ENCODE results near the gene STARD10. TPM values are rescaled to one million over a fixed set of nuclear protein-coding genes. Genes with fewer than 3 reads are reported as not detected.

STARD10 gene
- total RNA-seq, 1 donor from 2014 or later: 126 TPM

DNA sequence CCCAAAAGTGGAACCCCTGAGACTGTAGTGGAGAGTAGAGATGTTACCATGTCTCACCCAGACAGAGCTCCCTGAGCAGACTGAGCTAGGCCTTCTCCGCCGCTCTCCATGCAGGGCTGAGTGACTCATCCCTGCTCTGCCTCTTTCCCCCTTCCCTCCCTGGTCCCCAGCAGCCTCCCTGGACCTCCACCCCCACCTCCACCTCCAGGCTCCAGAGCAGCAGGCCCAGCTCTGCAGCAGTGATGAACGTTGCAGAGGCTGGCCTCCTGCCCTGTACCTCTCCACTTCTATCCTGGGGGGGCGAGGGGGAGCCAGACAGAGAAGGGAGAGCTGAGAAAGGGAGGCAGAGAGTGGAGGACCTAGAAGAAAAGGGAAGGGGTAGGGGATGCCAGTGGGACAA lies 22.3 kb downstream of the STARD10 start:
- Histone ChIP-seq H3K9me3 (no peaks in the 10 kb centered on the region), H3K27me3 (ENCODE audit: low read depth) (no peaks in the 10 kb centered on the region), H3K4me3 (no peak overlapping the region), H3K4me1 (peaks cover 7% of the 10 kb centered on the region), H3K27ac (no peak overlapping the region), H3K36me3 (no peaks in the 10 kb centered on the region)
- TF ChIP-seq, protein P1, sequence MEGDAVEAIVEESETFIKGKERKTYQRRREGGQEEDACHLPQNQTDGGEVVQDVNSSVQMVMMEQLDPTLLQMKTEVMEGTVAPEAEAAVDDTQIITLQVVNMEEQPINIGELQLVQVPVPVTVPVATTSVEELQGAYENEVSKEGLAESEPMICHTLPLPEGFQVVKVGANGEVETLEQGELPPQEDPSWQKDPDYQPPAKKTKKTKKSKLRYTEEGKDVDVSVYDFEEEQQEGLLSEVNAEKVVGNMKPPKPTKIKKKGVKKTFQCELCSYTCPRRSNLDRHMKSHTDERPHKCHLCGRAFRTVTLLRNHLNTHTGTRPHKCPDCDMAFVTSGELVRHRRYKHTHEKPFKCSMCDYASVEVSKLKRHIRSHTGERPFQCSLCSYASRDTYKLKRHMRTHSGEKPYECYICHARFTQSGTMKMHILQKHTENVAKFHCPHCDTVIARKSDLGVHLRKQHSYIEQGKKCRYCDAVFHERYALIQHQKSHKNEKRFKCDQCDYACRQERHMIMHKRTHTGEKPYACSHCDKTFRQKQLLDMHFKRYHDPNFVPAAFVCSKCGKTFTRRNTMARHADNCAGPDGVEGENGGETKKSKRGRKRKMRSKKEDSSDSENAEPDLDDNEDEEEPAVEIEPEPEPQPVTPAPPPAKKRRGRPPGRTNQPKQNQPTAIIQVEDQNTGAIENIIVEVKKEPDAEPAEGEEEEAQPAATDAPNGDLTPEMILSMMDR (IDR thresholded peaks at IDR 0.05): no peak
- ATAC-seq: no peak
- intact Hi-C loops (cut with DNase I): no loop called here
- DNase-seq: no peak

DNA sequence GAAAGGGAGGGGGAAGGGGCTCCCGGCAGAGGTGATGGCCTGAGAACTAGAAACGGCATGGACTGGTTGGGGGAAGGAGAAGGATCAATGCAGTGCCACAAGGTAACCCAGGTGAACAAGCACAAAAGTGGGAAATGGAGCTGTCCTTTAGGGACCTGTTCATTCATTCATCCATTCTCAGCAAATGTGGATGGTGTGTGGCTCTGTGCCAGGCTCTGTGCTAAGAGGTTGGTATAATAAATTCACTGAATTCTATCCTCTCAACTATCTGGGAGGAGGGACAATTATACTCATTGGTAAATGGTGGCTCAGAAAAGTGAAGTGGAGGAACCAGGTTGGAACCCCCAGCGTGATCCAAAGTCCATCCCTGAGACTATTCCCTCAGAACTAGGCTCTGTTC lies 23.0 kb downstream of the STARD10 start:
- H3K4me3 ChIP-seq: no peak overlapping the region
- DNase-seq (no peak), ATAC-seq (no peak)
- no peaks in the 10 kb centered on the region for H3K27me3 ChIP-seq (ENCODE audit: low read depth)
- no peaks in the 10 kb centered on the region for H3K9me3 ChIP-seq
- no peaks in the 10 kb centered on the region for H3K4me1 ChIP-seq
- H3K36me3 ChIP-seq: no peaks in the 10 kb centered on the region
- TF ChIP-seq, protein P1 (IDR thresholded peaks at IDR 0.05): no peak
- no peak overlapping the region for H3K27ac ChIP-seq
- intact Hi-C loops (cut with DNase I): no loop called here

DNA sequence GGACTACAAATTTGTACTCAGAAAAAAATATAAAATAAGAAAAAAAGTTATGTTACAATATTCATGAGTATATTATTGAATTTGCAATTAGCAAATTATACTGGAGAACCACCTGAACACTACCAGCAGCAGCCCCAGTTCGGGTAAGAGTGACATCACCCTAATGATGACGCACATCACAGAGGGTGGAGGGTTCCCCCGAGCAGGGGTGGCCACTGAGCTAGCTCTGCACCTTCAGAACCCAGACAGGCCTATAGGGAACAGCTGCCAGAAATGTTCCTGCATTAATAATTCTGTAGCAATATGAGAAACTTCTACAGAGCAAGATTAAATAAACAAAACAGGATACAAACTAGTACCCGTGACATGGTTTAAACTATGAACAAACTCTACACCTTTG lies 24.2 kb downstream of the STARD10 start:
- no peak overlapping the region for H3K27ac ChIP-seq
- intact Hi-C loops (cut with DNase I): no loop called here
- ATAC-seq (no peak), DNase-seq (no peak)
- no peak overlapping the region for H3K4me3 ChIP-seq
- no peaks in the 10 kb centered on the region for H3K36me3 ChIP-seq
- H3K27me3 ChIP-seq (ENCODE audit: low read depth): no peaks in the 10 kb centered on the region
- H3K4me1 ChIP-seq: peaks cover 2% of the 10 kb centered on the region
- H3K9me3 ChIP-seq: no peaks in the 10 kb centered on the region
- TF ChIP-seq, protein P1 (IDR thresholded peaks at IDR 0.05): no peak

DNA sequence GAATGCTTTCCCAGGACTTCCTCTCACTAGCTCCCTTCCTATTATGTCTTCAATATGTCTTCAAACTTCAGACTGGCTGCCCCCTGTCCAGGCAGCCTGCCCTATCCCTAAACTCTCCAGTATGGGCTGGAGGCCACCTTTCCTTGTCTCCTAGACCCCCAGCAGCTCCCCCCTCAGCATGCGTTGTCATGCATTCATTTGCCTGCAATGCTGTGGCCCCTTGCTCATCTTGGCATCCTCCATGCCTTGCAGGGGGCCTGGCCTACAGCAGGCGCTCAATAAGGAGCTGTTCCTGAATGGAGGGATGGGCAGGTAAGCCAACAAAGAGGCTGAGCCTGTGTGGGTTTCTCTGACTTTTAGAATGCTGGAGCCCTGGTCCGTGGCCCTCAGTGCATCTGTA lies 25.3 kb downstream of the STARD10 start:
- ATAC-seq: no peak
- TF ChIP-seq, protein P1 (IDR thresholded peaks at IDR 0.05): no peak
- no peak for DNase-seq
- no peaks in the 10 kb centered on the region for H3K27me3 ChIP-seq (ENCODE audit: low read depth)
- H3K36me3 ChIP-seq: no peaks in the 10 kb centered on the region
- H3K4me1 ChIP-seq: peaks cover 9% of the 10 kb centered on the region
- no peaks in the 10 kb centered on the region for H3K9me3 ChIP-seq
- intact Hi-C loops (cut with DNase I): no loop called here
- no peak overlapping the region for H3K27ac ChIP-seq
- H3K4me3 ChIP-seq: no peak overlapping the region

DNA sequence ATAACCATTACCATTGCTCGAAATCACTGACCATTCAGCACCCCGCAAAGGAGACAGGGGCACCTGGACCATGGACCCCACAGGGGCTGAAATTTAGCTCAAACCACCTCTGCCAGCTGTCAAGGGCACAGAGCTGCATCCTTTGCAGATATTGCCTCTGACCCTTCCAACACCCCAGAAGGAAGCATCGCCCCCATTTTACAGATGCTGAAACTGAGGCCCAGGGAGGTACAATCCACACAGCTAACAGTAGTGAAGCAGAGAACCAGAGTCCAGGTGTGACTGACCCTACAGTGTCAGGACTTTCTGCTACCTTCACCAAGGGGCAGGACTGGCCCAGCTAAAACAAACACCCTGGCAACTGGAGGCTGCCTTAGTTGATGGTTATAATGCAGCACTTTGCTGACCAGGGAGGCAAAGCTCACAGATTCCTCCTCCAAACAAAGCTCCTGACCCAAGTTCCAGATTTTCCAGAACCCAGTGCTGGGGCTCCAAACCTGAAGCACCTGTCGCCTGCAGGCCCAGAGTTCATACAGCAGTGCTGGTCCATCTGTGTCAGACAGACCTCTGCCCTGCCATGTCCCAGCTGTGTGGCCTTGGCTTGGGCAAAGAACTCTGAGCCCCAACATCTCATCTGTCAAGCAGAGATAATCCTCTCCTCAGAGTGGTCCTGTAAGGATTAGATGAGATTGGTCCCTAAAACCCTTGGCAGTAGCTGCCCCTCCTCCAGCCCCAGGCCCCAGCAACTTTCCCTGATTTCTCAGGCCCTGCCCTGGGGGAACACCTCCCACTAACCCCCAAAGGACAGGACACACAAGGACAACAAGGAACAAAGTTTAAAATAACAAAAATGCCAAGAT lies 26.4 kb downstream of the STARD10 start:
- DNase-seq (no peak), ATAC-seq (no peak)
- Histone ChIP-seq H3K4me3 (no peak overlapping the region), H3K4me1 (peaks cover 9% of the 10 kb centered on the region), H3K9me3 (no peaks in the 10 kb centered on the region), H3K36me3 (no peaks in the 10 kb centered on the region), H3K27me3 (ENCODE audit: low read depth) (no peaks in the 10 kb centered on the region), H3K27ac (no peak overlapping the region)
- intact Hi-C loops (cut with DNase I): no loop called here
- TF ChIP-seq, protein P1 (IDR thresholded peaks at IDR 0.05): no peak

Measured in lower lobe of right lung (tissue), 2 donors.